Colonic mucosa (tissue), 4 donors: Measurements from ENCODE around the gene ZDHHC7. TPM values are rescaled to one million over a fixed set of nuclear protein-coding genes. Genes with fewer than 3 reads are reported as not detected.
A peak's percentile ranks its signal among the peaks of the same experiment; 100 is the strongest.

Experiments
- DNase-seq: peaks from one replicate; pipeline ENCODE4 v3.0.0-alpha.2; 2020
- H3K27ac ChIP-seq: fragments of 200-600 bp; one replicate; pipeline ENCODE4 v1.8.0; 2021
- H3K27me3 ChIP-seq: fragments of 200-600 bp; one replicate; pipeline ENCODE4 v1.8.0; 2021
- H3K36me3 ChIP-seq: fragments of 200-600 bp; one replicate; pipeline ENCODE4 v1.8.0; 2021
- H3K4me1 ChIP-seq: fragments of 200-600 bp; one replicate; pipeline ENCODE4 v1.8.0; 2021; ENCODE audit warnings: mild to moderate bottlenecking
- H3K4me3 ChIP-seq: fragments of 200-600 bp; one replicate; pipeline ENCODE4 v1.8.0; 2021
- H3K9ac ChIP-seq, 2 donors: one replicate each; pipeline ENCODE4 v1.7.0; 2013; ENCODE audit warnings: control low read depth in 2 of 2, low read depth in 2 of 2, low read length in 2 of 2
- H3K9me3 ChIP-seq: fragments of 200-600 bp; one replicate; pipeline ENCODE4 v1.8.0; 2021
- CTCF ChIP-seq: fragments of 200-600 bp; IDR thresholded peaks from one replicate; pipeline ENCODE4 v1.8.0; 2022; ENCODE audit warnings: antibody characterized with exemption, mild to moderate bottlenecking
- intact Hi-C: fragments of 100-400 bp; cut with DNase I; formaldehyde crosslinking; loops from one replicate; pipeline ENCODE4 v1.14.1; 2022
- total RNA-seq, 2 donors: library from RNA; stranded (reverse); fragmentation: NEBNext Ultra II Directional in 1 of 2; extraction: Animal tissue kit (Norgen Biotek cat#: 25700) in 1 of 2; gene quantifications; one replicate each; pipeline ENCODE4 v1.2.1, GENCODE V29; 2021
- donor health status: healthy.
- donor health status: DM: no; HTN: no; CAD: no.
- donor health status: DM: no; HTN: no; CAD: no.

The ZDHHC7 gene
- total RNA-seq, 2 donors from 2014 or later, result 55.1 to 67.8 TPM

- intact Hi-C loops, result no loop called here
- no peak overlapping the region for H3K4me3 ChIP-seq
- no peak overlapping the region for H3K27ac ChIP-seq
These were observed 7.3 kb upstream of the ZDHHC7 start for GRCh38 chr16:85018529-85019236.

GRCh38 chr16:85017633-85018032 is 6.3 kb upstream of the ZDHHC7 start:
- TF ChIP-seq CTCF, result no peak
- no peak for DNase-seq
- Histone ChIP-seq H3K27ac (no peak overlapping the region), H3K4me1 (no peaks in the 10 kb centered on the region), H3K27me3 (no peaks in the 10 kb centered on the region), H3K9me3 (no peaks in the 10 kb centered on the region), H3K4me3 (no peak overlapping the region), H3K9ac (no peak overlapping the region), H3K36me3 (no peaks in the 10 kb centered on the region)
- intact Hi-C loops, result no loop called here

More at GRCh38 chr16:85018529-85019236, 7.3 kb upstream of the ZDHHC7 start:
- Histone ChIP-seq H3K9me3 (no peaks in the 10 kb centered on the region), H3K9ac (no peak overlapping the region), H3K4me1 (no peaks in the 10 kb centered on the region), H3K27me3 (no peaks in the 10 kb centered on the region), H3K36me3 (no peaks in the 10 kb centered on the region)
- DNase-seq, result no peak
- no peak for TF ChIP-seq CTCF

GRCh38 chr16:85017151-85017550 is 5.8 kb upstream of the ZDHHC7 start:
- Histone ChIP-seq H3K27me3 (no peaks in the 10 kb centered on the region), H3K4me1 (no peaks in the 10 kb centered on the region), H3K27ac (no peak overlapping the region), H3K9me3 (no peaks in the 10 kb centered on the region), H3K9ac (no peak overlapping the region), H3K36me3 (no peaks in the 10 kb centered on the region), H3K4me3 (no peak overlapping the region)
- no peak for DNase-seq
- no peak for TF ChIP-seq CTCF
- intact Hi-C loops, result no loop called here

GRCh38 chr16:85015481-85016187 is 4.3 kb upstream of the ZDHHC7 start:
- H3K27ac ChIP-seq, result no peak overlapping the region
- TF ChIP-seq CTCF, result no peak
- H3K36me3 ChIP-seq, result no peaks in the 10 kb centered on the region
- no peak for DNase-seq
- intact Hi-C loops, result no loop called here
- H3K4me1 ChIP-seq, result peaks cover 3% of the 10 kb centered on the region
- no peak overlapping the region for H3K4me3 ChIP-seq
- no peaks in the 10 kb centered on the region for H3K9me3 ChIP-seq
- H3K9ac ChIP-seq, result no peak overlapping the region
- no peaks in the 10 kb centered on the region for H3K27me3 ChIP-seq

- peak overlapping the region; percentile 43 for H3K27ac ChIP-seq
- H3K36me3 ChIP-seq, result no peaks in the 10 kb centered on the region
- no peaks in the 10 kb centered on the region for H3K27me3 ChIP-seq
- H3K9ac ChIP-seq, result peak overlapping the region in 1 of 2 donors; percentile 14
- no peak overlapping the region for H3K4me3 ChIP-seq
- no peaks in the 10 kb centered on the region for H3K9me3 ChIP-seq
- H3K4me1 ChIP-seq, result peaks cover 7% of the 10 kb centered on the region
- intact Hi-C loops, result no loop called here
- DNase-seq, result no peak
- TF ChIP-seq CTCF, result no peak
These were observed 3.0 kb upstream of the ZDHHC7 start for GRCh38 chr16:85014311-85014710.
